Lung (tissue), 12 donors: Measurements from ENCODE around the gene ACAN. TPM values are rescaled to one million over a fixed set of nuclear protein-coding genes. Genes with fewer than 3 reads are reported as not detected.

Source experiments
- ATAC-seq: fragments of 200-7000 bp; cut with Tn5 transposase; one replicate; pipeline ENCODE4 v1.9.1; 2020; ENCODE audit warnings: moderate number of reproducible peaks; ENCODE audit not compliant: insufficient read depth, low FRiP score
- DNase-seq, 3 donors: peaks; one replicate each; pipeline ENCODE4 v3.0.0-alpha.2; 2013 to 2017
- H3K27ac ChIP-seq, 2 donors: one replicate each; pipeline ENCODE4 v1.5.1; 2013; ENCODE audit warnings: mild to moderate bottlenecking in 2 of 2, moderate library complexity in 2 of 2, control low read depth in 1 of 2, inconsistent platforms in 1 of 2, low read depth in 1 of 2, low read length in 1 of 2
- H3K27me3 ChIP-seq, 3 donors: one replicate each; pipeline ENCODE4 v1.5.1; 2013; ENCODE audit warnings: low read length in 2 of 3; ENCODE audit not compliant: control insufficient read depth in 3 of 3, insufficient read depth in 3 of 3
- H3K36me3 ChIP-seq, 4 donors: one replicate each; pipeline ENCODE4 v1.5.1; 2013; ENCODE audit warnings: low read length in 4 of 4, mild to moderate bottlenecking in 1 of 4, moderate library complexity in 1 of 4; ENCODE audit not compliant: control insufficient read depth in 4 of 4, insufficient read depth in 4 of 4
- H3K4me1 ChIP-seq, 5 donors: one replicate each; pipeline ENCODE4 v1.5.1; 2013; ENCODE audit warnings: low read length in 5 of 5, mild to moderate bottlenecking in 2 of 5, moderate library complexity in 1 of 5; ENCODE audit not compliant: control insufficient read depth in 5 of 5, insufficient read depth in 5 of 5
- H3K4me3 ChIP-seq: one replicate; pipeline ENCODE4 v1.5.1; 2013; ENCODE audit warnings: mild to moderate bottlenecking, control low read depth, moderate library complexity
- H3K9ac ChIP-seq, 2 donors: one replicate each; pipeline ENCODE4 v1.5.1; 2013; ENCODE audit warnings: low read length in 2 of 2, control low read depth in 1 of 2; ENCODE audit not compliant: insufficient read depth in 1 of 2
- H3K9me3 ChIP-seq, 4 donors: one replicate each; pipeline ENCODE4 v1.5.1; 2013; ENCODE audit warnings: low read length in 3 of 4, mild to moderate bottlenecking in 1 of 4, moderate library complexity in 1 of 4; ENCODE audit not compliant: control insufficient read depth in 4 of 4, insufficient read depth in 3 of 4
- CTCF ChIP-seq: IDR thresholded peaks from 2 replicates; pipeline ENCODE4 v1.5.1; 2012; ENCODE audit warnings: mild to moderate bottlenecking; ENCODE audit errors: control extremely low read depth, extremely low read depth
- WGBS, 2 donors: extraction: QIAGEN DNeasy Blood & Tissue Kit; methylation state at CpG; one replicate each; pipeline ENCODE4 v1.1.7; 2013; 5-methylcytosine and 5-hydroxymethylcytosine counted together
- polyA plus RNA-seq, 2 donors: library from polyadenylated mRNA; stranded (reverse); fragments of 200-250 nt; gene quantifications; one replicate each; pipeline ENCODE4 v1.2.1, GENCODE V29; 2013
- total RNA-seq, 2 donors: library from RNA; depleted of rRNA in 1 of 2; stranded (reverse); fragments of >200 nt in 1 of 2; gene quantifications; one replicate each; pipeline ENCODE4 v1.2.1, GENCODE V29; 2014 to 2021
- donor health status: control.
- donor health status: control.
- donor health status: Bipolar disorder and iron deficiency.
- donor health status: healthy.
- donor health status: DM: yes; HTN: yes; CAD: no.

ACAN gene
- total and polyA plus RNA-seq, 4 donors: 0.50 to 5.2 (median 0.85) TPM

- Histone ChIP-seq H3K36me3 (no peaks in the 10 kb centered on the region), H3K9me3 (no peaks in the 10 kb centered on the region), H3K27ac (no peak overlapping the region), H3K27me3 (no peaks in the 10 kb centered on the region), H3K4me3 (no peak overlapping the region), H3K9ac (no peak overlapping the region), H3K4me1 (peaks cover 0 to 2% (median 0%) of the 10 kb centered on the region in 5 donors)
- 83 to 86% methylated on average over 5 of the region's 5 CpGs for WGBS, 2 donors
- no peak for DNase-seq
- TF ChIP-seq CTCF: no peak
- ATAC-seq: no peak
These were observed 25.6 kb downstream of the ACAN start for GRCh38 chr15:88828791-88829190.

GRCh38 chr15:88830016-88830415 is 26.8 kb downstream of the ACAN start:
- DNase-seq (no peak), ATAC-seq (no peak)
- Histone ChIP-seq H3K9ac (no peak overlapping the region), H3K27ac (no peak overlapping the region), H3K4me3 (no peak overlapping the region), H3K4me1 (peaks cover 0 to 4% (median 0%) of the 10 kb centered on the region in 5 donors), H3K36me3 (no peaks in the 10 kb centered on the region), H3K27me3 (no peaks in the 10 kb centered on the region), H3K9me3 (no peaks in the 10 kb centered on the region)
- WGBS, 2 donors: 64 to 78% methylated on average over 5 of the region's 5 CpGs
- no peak for TF ChIP-seq CTCF

- DNase-seq (peak in 1 of 3 donors; percentile 11), ATAC-seq (no peak)
- Histone ChIP-seq H3K4me1 (peaks cover 0 to 4% (median 0%) of the 10 kb centered on the region in 5 donors), H3K9me3 (no peaks in the 10 kb centered on the region), H3K9ac (no peak overlapping the region), H3K27ac (no peak overlapping the region), H3K4me3 (no peak overlapping the region), H3K27me3 (no peaks in the 10 kb centered on the region), H3K36me3 (no peaks in the 10 kb centered on the region)
- 78 to 84% methylated on average over 12 of the region's 12 CpGs for WGBS, 2 donors
- TF ChIP-seq CTCF: no peak
These were observed 29.8 kb downstream of the ACAN start for GRCh38 chr15:88832820-88833730.
